Measurements from ENCODE around the gene BLTP3A.

GRCh38 chr6:34836451-34836850, 44.6 kb downstream of the BLTP3A start:
- TF ChIP-seq CTCF (IDR thresholded peaks at IDR 0.05) (no peak), POLR2A (IDR thresholded peaks at IDR 0.05) (no peak)
